Muscle layer of colon (tissue), 2 donors: ENCODE data around the gene LVRN.
A peak's percentile ranks its signal among the peaks of the same experiment; 100 is the strongest.

Experiments
- H3K27ac ChIP-seq: one replicate; pipeline ENCODE4 v1.7.0; 2013; ENCODE audit warnings: low read depth, mild to moderate bottlenecking, low read length, moderate library complexity
- H3K27me3 ChIP-seq, 2 donors: one replicate each; pipeline ENCODE4 v1.7.0; 2013; ENCODE audit warnings: low read length in 2 of 2, mild to moderate bottlenecking in 2 of 2; ENCODE audit not compliant: insufficient read depth in 2 of 2, control insufficient read depth in 1 of 2
- H3K36me3 ChIP-seq: one replicate; pipeline ENCODE4 v1.7.0; 2013; ENCODE audit warnings: mild to moderate bottlenecking, low read length; ENCODE audit not compliant: insufficient read depth
- H3K4me1 ChIP-seq: one replicate; pipeline ENCODE4 v1.7.0; 2013; ENCODE audit warnings: mild to moderate bottlenecking, low read length; ENCODE audit not compliant: insufficient read depth
- H3K4me3 ChIP-seq, 2 donors: one replicate each; pipeline ENCODE4 v1.7.0; 2013; ENCODE audit warnings: low read length in 2 of 2, low read depth in 1 of 2, mild to moderate bottlenecking in 1 of 2, moderate library complexity in 1 of 2
- H3K9ac ChIP-seq: one replicate; pipeline ENCODE4 v1.7.0; 2013; ENCODE audit warnings: low read length
- H3K9me3 ChIP-seq: one replicate; pipeline ENCODE4 v1.7.0; 2013; ENCODE audit warnings: mild to moderate bottlenecking, low read length
- donor health status: abdominal sarcoma.
- donor health status: Adenocarcinoma of cecum.

Gene LVRN

GRCh38 chr5:115940080-115940810, 22.0 kb upstream of the LVRN start:
- no peaks in the 10 kb centered on the region for H3K9me3 ChIP-seq
- no peak overlapping the region for H3K27ac ChIP-seq
- H3K4me1 ChIP-seq, result no peaks in the 10 kb centered on the region
- H3K36me3 ChIP-seq, result no peaks in the 10 kb centered on the region
- no peak overlapping the region for H3K4me3 ChIP-seq
- no peaks in the 10 kb centered on the region for H3K27me3 ChIP-seq
- H3K9ac ChIP-seq, result no peak overlapping the region

DNA sequence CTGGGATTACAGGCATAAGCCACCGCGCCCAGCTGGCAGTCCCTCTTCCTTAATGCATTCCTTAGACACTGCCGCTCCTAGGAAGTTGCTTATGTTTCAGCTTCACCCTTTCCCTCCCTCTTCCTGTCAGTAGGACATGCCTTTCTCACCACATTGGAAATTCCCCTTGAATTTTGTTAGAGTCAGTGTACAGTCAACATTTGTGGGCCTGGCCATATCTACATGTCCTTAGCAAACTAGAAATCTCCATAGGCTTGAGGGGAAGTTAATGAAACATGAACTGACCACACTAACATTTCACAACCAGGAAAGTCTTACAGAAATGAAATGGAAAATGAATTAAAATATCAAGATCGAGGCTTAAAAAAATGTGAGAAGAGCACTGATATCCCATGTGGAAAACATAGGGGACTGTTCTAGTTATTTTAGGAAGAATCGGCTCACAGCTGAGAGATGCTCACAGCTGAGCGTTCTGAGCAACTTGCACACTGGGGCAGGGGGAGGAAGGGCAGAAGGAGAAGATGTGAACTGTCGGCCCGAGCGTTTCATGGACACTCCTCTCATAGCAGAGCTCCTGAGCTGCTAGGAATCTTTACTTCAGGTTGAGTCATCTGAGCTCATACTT, 21.1 kb upstream of the LVRN start:
- H3K36me3 ChIP-seq, result no peaks in the 10 kb centered on the region
- no peaks in the 10 kb centered on the region for H3K27me3 ChIP-seq
- no peak overlapping the region for H3K27ac ChIP-seq
- no peaks in the 10 kb centered on the region for H3K9me3 ChIP-seq
- no peak overlapping the region for H3K9ac ChIP-seq
- H3K4me3 ChIP-seq, result no peak overlapping the region
- no peaks in the 10 kb centered on the region for H3K4me1 ChIP-seq

GRCh38 chr5:115944501-115944900, 17.8 kb upstream of the LVRN start:
- no peaks in the 10 kb centered on the region for H3K9me3 ChIP-seq

GRCh38 chr5:115946655-115947054, 15.6 kb upstream of the LVRN start:
- H3K4me1 ChIP-seq, result no peaks in the 10 kb centered on the region
- H3K36me3 ChIP-seq, result no peaks in the 10 kb centered on the region
- no peak overlapping the region for H3K4me3 ChIP-seq
- no peak overlapping the region for H3K27ac ChIP-seq
- no peak overlapping the region for H3K9ac ChIP-seq
- no peaks in the 10 kb centered on the region for H3K27me3 ChIP-seq
- H3K9me3 ChIP-seq, result no peaks in the 10 kb centered on the region

More at GRCh38 chr5:115944501-115944900, 17.8 kb upstream of the LVRN start:
- Histone ChIP-seq H3K4me3 (no peak overlapping the region), H3K27ac (no peak overlapping the region), H3K9ac (no peak overlapping the region), H3K36me3 (no peaks in the 10 kb centered on the region), H3K4me1 (no peaks in the 10 kb centered on the region), H3K27me3 (no peaks in the 10 kb centered on the region)

GRCh38 chr5:115947260-115947659, 15.0 kb upstream of the LVRN start:
- no peak overlapping the region for H3K4me3 ChIP-seq
- H3K36me3 ChIP-seq, result no peaks in the 10 kb centered on the region
- H3K9ac ChIP-seq, result no peak overlapping the region
- no peaks in the 10 kb centered on the region for H3K4me1 ChIP-seq
- H3K27ac ChIP-seq, result no peak overlapping the region
- no peaks in the 10 kb centered on the region for H3K27me3 ChIP-seq
- no peaks in the 10 kb centered on the region for H3K9me3 ChIP-seq

DNA sequence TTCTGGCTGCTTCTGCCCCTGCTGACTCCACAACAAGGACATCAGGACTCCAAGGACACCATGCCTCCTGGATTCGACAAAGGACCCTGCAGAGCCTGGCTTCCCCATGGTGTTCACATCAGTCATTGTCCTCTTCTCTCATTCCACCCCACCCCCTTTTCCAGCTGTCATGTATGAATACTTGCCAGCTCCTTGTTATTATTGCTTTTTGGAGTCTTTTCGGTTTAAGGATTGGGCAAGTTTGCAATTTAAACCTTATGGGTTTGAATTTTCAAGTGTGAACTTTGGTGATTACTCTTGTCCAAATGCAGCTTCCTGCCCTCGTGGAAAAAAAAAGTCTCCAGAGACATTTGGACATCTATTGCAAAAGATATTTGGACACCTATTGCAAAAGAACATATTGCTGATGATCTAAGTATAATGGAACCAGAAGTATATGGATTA, 14.2 kb upstream of the LVRN start:
- Histone ChIP-seq H3K4me1 (no peaks in the 10 kb centered on the region), H3K9ac (no peak overlapping the region), H3K27ac (no peak overlapping the region), H3K27me3 (no peaks in the 10 kb centered on the region), H3K36me3 (no peaks in the 10 kb centered on the region), H3K4me3 (no peak overlapping the region), H3K9me3 (no peaks in the 10 kb centered on the region)

DNA sequence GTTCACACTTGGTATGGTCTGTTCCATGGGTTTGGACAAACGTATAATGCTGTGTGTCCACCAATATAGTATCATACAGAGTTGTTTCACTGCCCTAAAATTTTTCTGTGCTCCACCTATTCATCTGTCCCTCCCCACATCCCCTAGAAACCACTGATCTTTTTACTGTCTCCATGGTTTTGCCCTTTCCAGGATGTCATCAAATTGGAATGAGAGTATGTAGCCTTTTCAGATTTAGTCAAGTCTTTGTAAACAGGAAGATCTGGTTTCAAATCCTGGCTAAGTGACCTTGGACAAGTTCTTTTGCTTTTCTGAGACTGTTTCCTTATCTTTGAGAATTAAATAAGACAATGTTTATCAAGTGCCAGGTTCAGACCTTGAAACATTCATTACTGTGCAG, 13.2 kb upstream of the LVRN start:
- Histone ChIP-seq H3K4me3 (no peak overlapping the region), H3K4me1 (no peaks in the 10 kb centered on the region), H3K27me3 (no peaks in the 10 kb centered on the region), H3K36me3 (no peaks in the 10 kb centered on the region), H3K27ac (no peak overlapping the region), H3K9me3 (no peaks in the 10 kb centered on the region), H3K9ac (no peak overlapping the region)

DNA sequence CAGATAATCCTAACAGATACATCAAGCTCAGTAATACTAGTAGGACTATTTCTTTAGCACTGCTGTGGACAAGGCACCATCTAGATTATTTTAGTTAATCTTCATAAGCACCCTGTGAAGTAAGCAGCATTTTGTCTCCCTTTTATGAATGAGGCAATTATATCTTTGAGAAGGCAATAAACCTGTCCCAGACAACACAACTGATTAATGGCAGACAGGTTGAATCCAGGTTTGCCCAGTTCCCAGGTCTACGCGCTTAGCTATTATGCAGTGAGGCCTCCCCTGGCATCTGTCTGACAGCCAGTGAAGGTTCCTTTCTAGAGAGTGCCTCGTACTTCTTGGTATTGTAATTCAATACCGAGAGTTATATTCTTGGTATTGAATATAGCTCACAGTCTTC, 9.7 kb upstream of the LVRN start:
- H3K4me3 ChIP-seq, result no peak overlapping the region
- no peaks in the 10 kb centered on the region for H3K36me3 ChIP-seq
- H3K27ac ChIP-seq, result no peak overlapping the region
- H3K27me3 ChIP-seq, result peaks cover 0 to under 1% of the 10 kb centered on the region in 2 donors
- H3K9ac ChIP-seq, result no peak overlapping the region
- no peaks in the 10 kb centered on the region for H3K4me1 ChIP-seq
- H3K9me3 ChIP-seq, result no peaks in the 10 kb centered on the region

DNA sequence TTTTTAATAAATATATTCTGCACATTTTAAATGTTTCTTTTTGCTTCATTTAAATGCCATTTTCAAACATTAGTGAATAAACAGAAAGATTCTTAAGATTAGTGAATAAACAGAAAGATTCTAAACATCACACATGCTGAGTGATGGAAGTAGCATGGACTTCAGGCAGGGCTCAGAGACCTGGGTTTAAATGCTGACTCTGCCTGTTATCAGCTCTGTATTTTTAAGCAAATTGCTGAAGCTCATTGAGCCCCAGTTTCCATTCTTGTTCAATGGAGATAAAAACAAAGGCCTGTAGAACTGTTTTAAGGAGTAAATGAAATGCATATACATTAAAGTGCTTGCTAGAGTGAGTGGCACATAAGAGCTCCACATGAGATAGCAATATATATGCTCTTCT, 8.1 kb upstream of the LVRN start:
- Histone ChIP-seq H3K27me3 (peaks cover 0 to 7% of the 10 kb centered on the region in 2 donors), H3K4me1 (no peaks in the 10 kb centered on the region), H3K4me3 (no peak overlapping the region), H3K9me3 (no peaks in the 10 kb centered on the region), H3K36me3 (no peaks in the 10 kb centered on the region), H3K27ac (no peak overlapping the region), H3K9ac (no peak overlapping the region)

- no peak overlapping the region for H3K27ac ChIP-seq
Observed at GRCh38 chr5:115956957-115957356, 5.3 kb upstream of the LVRN start.

GRCh38 chr5:115961381-115962238, 665 bp upstream of the LVRN start:
- H3K4me3 ChIP-seq, result peak overlapping the region in 1 of 2 donors; percentile 41
- no peak overlapping the region for H3K9ac ChIP-seq
- no peaks in the 10 kb centered on the region for H3K36me3 ChIP-seq
- H3K9me3 ChIP-seq, result no peaks in the 10 kb centered on the region
- peaks cover 27 to 39% of the 10 kb centered on the region in 2 donors for H3K27me3 ChIP-seq
- peaks cover 12% of the 10 kb centered on the region for H3K4me1 ChIP-seq
- no peak overlapping the region for H3K27ac ChIP-seq

More at GRCh38 chr5:115956957-115957356, 5.3 kb upstream of the LVRN start:
- H3K4me3 ChIP-seq, result no peak overlapping the region
- H3K27me3 ChIP-seq, result peaks cover 19 to 21% of the 10 kb centered on the region in 2 donors
- H3K4me1 ChIP-seq, result peaks cover 7% of the 10 kb centered on the region
- no peak overlapping the region for H3K9ac ChIP-seq
- no peaks in the 10 kb centered on the region for H3K36me3 ChIP-seq
- no peaks in the 10 kb centered on the region for H3K9me3 ChIP-seq
